GM12873 (cell line): ENCODE measurements around the gene NMNAT3.

Experiments used
- CTCF ChIP-seq: IDR thresholded peaks from 2 replicates; pipeline ENCODE4 v1.5.1; 2012; ENCODE audit warnings: low read depth, mild to moderate bottlenecking, moderate library complexity, low read length, control low read depth; ENCODE audit not compliant: insufficient read depth; ENCODE audit errors: missing control alignments

Gene NMNAT3

GRCh38 chr3:139540651-139541531, 136.9 kb downstream of the NMNAT3 start:
- no peak for TF ChIP-seq CTCF

DNA sequence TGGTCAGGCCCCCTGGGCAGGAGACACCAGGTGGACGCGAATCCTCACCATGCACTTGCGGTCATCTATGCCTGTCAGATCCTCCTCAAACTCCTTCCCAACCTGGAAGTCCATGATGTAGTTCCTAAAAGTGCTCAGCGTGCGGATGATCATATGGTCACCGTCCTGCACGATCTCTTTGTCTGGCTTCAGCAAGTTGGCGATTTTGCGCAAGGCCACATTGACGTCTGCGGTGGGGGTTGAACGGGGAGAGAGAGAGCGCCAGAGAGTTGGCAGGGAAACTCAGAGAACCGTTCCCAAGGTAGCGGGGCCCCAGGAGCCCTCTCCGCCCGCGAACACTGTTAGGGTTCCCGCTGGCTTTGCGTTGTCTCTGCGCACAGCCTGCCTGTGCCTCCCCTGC, 139.0 kb downstream of the NMNAT3 start:
- TF ChIP-seq CTCF, result no peak

DNA sequence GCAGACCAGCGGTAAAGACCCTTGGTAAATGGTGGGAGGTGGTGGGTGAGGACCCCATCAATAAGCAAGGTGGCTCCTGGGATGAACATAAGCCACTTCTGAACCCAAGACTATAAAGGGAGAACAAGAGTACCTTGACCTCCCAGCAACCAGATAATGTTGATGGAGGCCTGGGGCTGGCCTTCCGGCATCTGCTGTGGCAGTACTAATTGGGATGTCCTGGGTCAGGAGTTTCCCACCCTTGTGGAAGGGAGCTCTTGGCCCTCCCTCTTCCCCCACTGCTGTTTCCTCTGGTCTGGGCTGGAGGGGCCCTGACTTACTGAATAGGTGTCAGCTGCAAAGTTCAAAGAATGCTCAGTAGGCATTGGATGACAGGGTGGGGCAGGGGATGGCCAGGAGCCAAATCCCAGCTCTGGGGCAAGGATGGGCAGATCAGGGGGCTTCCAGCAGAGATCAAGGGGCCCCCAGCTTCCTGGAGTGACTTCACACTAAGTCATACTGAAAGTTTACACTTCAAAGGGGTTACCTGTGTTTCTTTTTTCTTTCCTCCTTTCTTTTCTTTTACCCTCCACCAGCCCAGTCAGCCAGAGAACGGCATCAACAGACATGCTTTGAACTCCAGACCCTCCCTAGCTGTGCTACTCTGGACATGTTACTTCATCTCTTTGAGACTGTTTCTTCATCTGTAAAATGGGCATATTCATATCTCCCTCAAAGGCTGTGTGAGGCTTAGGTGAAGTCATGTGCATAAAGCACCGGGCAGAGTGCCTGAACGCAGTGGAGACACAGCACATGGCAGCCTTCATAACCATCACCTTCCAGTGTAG, 139.8 kb downstream of the NMNAT3 start:
- TF ChIP-seq CTCF, result no peak

GRCh38 chr3:139537361-139537760, 140.4 kb downstream of the NMNAT3 start:
- no peak for TF ChIP-seq CTCF

GRCh38 chr3:139534992-139535879, 142.5 kb downstream of the NMNAT3 start:
- no peak for TF ChIP-seq CTCF

- TF ChIP-seq CTCF, result no peak
These were observed 143.3 kb downstream of the NMNAT3 start for GRCh38 chr3:139534455-139534812.
